Naive thymus-derived CD4-positive, alpha-beta T cell (primary cell): ENCODE data around the gene OOSP4A. TPM values are rescaled to one million over a fixed set of nuclear protein-coding genes. Genes with fewer than 3 reads are reported as not detected.

Source experiments
- ATAC-seq: fragments of 150-1000 bp; cut with Tn5 transposase; 2 replicates; pipeline ENCODE4 v1.10.0; 2021; ENCODE audit warnings: mild to moderate bottlenecking, moderate library complexity
- CTCF ChIA-PET: fragments of 350-600 bp; sonication (Branson Sonifier 250); formaldehyde crosslinking; loops from one replicate; lab custom pipeline; 2021; ENCODE audit warnings: antibody characterized with exemption; lab: Charles Lee
- POLR2A ChIA-PET: fragments of 350-600 bp; sonication (Branson Sonifier 250); formaldehyde crosslinking; loops from one replicate; lab custom pipeline; 2021; ENCODE audit warnings: antibody characterized with exemption, inconsistent platforms; lab: Charles Lee
- DNase-seq, 9 donors: peaks; one replicate each; pipeline versions ENCODE4 v3.0.0 to v3.0.0-alpha.2; 2020 to 2022; ENCODE audit warnings: mixed read lengths in 1 of 9
- H3K27ac ChIP-seq: one replicate; pipeline ENCODE4 v1.7.0; 2013; ENCODE audit warnings: mild to moderate bottlenecking, low read depth, low read length, moderate library complexity
- H3K27me3 ChIP-seq, 2 donors: one replicate each; pipeline ENCODE4 v1.7.0; 2013; ENCODE audit warnings: low read length in 2 of 2, mild to moderate bottlenecking in 2 of 2, moderate library complexity in 2 of 2; ENCODE audit not compliant: control insufficient read depth in 2 of 2, insufficient read depth in 2 of 2
- H3K36me3 ChIP-seq, 3 experiments: 1 replicate in 2 of 3; 2 replicates in 1 of 3; pipeline ENCODE4 v1.7.0; 2013; ENCODE audit warnings: low read length in 3 of 3, mild to moderate bottlenecking in 3 of 3, moderate library complexity in 1 of 3; ENCODE audit not compliant: insufficient read depth in 3 of 3, control insufficient read depth in 2 of 3
- H3K4me1 ChIP-seq, 2 donors: one replicate each; pipeline ENCODE4 v1.7.0; 2013; ENCODE audit warnings: low read length in 2 of 2, mild to moderate bottlenecking in 2 of 2, moderate library complexity in 1 of 2; ENCODE audit not compliant: control insufficient read depth in 2 of 2, insufficient read depth in 2 of 2
- H3K4me3 ChIP-seq: 2 replicates; pipeline ENCODE4 v1.7.0; 2013; ENCODE audit warnings: mild to moderate bottlenecking, low read length
- H3K9me3 ChIP-seq, 3 experiments: 1 replicate in 2 of 3; 2 replicates in 1 of 3; pipeline ENCODE4 v1.7.0; 2013; ENCODE audit warnings: low read length in 3 of 3; ENCODE audit not compliant: control insufficient read depth in 2 of 3
- H3K27ac Mint-ChIP-seq, 9 donors: one replicate each; pipeline ENCODE4 v1.8.0; 2020 to 2022; ENCODE audit warnings: mixed read lengths in 9 of 9, mild to moderate bottlenecking in 8 of 9, moderate library complexity in 5 of 9, inconsistent platforms in 2 of 9
- H3K27me3 Mint-ChIP-seq, 5 donors: one replicate each; pipeline ENCODE4 v1.8.0; 2021 to 2022; ENCODE audit warnings: mixed read lengths in 5 of 5, mild to moderate bottlenecking in 1 of 5
- H3K36me3 Mint-ChIP-seq, 5 donors: one replicate each; pipeline ENCODE4 v1.8.0; 2020 to 2022; ENCODE audit warnings: mixed read lengths in 5 of 5, mild to moderate bottlenecking in 3 of 5, inconsistent platforms in 1 of 5
- H3K4me1 Mint-ChIP-seq, 7 donors: one replicate each; pipeline ENCODE4 v1.8.0; 2020 to 2022; ENCODE audit warnings: mixed read lengths in 7 of 7, mild to moderate bottlenecking in 3 of 7, inconsistent platforms in 1 of 7
- H3K4me3 Mint-ChIP-seq, 10 donors: one replicate each; pipeline ENCODE4 v1.8.0; 2020 to 2022; ENCODE audit warnings: mild to moderate bottlenecking in 10 of 10, mixed read lengths in 10 of 10, moderate library complexity in 6 of 10, inconsistent platforms in 2 of 10
- H3K9me3 Mint-ChIP-seq, 11 donors: one replicate each; pipeline ENCODE4 v1.8.0; 2020 to 2022; ENCODE audit warnings: mixed read lengths in 11 of 11, mild to moderate bottlenecking in 4 of 11, inconsistent platforms in 1 of 11, moderate library complexity in 1 of 11
- intact Hi-C, 2 donors: fragments of 100-400 bp; cut with micrococcal nuclease; formaldehyde crosslinking; loops; one replicate each; pipeline ENCODE4 v1.15.1; 2023
- polyA plus RNA-seq, 2 donors: library from polyadenylated mRNA; unstranded; fragments of 300-500 nt; fragmentation: Illumina TruSeq; gene quantifications; one replicate each; pipeline ENCODE4 v1.2.3, GENCODE V29; 2021
- total RNA-seq, 6 experiments: library from RNA in 5 of 6; stranded (reverse) in 5 of 6; gene quantifications; 1 replicate in 5 of 6; 2 replicates in 1 of 6; pipeline ENCODE4 v1.2.3 and lab custom pipeline; 2021 to 2026

OOSP4A gene
- total and polyA plus RNA-seq, 7 experiments from 2014 or later = not detected

DNA sequence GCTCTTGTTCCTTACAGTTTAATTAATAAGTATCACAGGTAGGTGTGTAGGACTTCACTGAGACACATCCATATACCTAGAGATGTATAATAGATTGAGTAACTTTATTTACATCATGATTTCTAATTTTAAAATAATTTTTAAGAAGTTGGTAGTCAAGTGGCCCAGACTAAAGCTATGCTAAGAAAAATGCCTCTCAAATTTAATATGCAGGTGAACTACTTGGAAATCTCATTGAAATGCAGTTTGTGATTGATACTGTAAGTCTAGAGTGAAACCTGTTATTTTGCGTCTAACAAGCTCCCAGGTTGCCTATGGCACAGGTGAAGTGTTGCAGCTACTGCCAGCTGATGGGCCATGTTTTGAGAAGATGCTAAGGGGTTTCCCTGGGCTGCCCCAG is 53.0 kb downstream of the OOSP4A start, which contains the start of gene OOSP4B:
Gene OOSP4B (plus strand): TSS at position 301 of the 400 bp plus-strand sequence.
- Histone ChIP-seq H3K36me3 (no peaks in the 10 kb centered on the region), H3K27ac (no peak within 1 kb of the TSS), H3K4me1 (no peaks in the 10 kb centered on the region), H3K27me3 (no peaks in the 10 kb centered on the region), H3K4me3 (no peak within 1 kb of the TSS), H3K9me3 (no peaks in the 10 kb centered on the region)
- Mint-ChIP-seq H3K4me3 (no peak within 1 kb of the TSS), H3K36me3 (no peaks in the 10 kb centered on the region), H3K27ac (no peak within 1 kb of the TSS), H3K4me1 (peaks cover 0 to 1% (median 0%) of the 10 kb centered on the region in 7 donors), H3K9me3 (peaks cover 0 to 3% (median 0%) of the 10 kb centered on the region in 11 donors), H3K27me3 (peaks cover 0 to 10% (median 9%) of the 10 kb centered on the region in 5 donors)
- DNase-seq = no peak
- CTCF ChIA-PET = no interaction called here
- no peak for ATAC-seq
- POLR2A ChIA-PET = no interaction called here
- intact Hi-C loops = no loop called here

DNA sequence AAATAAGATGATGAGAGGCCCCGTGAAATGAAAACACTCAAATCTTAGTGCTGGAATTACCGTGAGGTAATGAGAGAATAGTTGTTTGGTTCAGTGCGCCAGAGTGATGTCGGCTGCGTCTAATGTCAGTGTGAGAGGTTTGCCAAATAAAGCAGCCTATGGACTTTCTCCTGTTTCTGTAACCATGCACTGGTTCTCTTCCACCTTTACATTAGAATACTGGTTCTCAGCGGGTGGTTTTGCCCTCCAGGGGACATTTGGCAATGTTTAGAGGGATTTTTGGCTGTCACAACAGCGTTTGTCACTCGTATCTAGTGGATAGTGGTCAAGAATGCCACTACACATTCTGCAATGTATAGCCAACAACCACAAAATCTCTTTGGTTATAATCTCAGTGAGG is 54.2 kb downstream of the OOSP4A start:
- intact Hi-C loops = no loop called here
- Histone ChIP-seq H3K4me3 (no peak overlapping the region), H3K27me3 (no peaks in the 10 kb centered on the region), H3K9me3 (no peaks in the 10 kb centered on the region), H3K36me3 (no peaks in the 10 kb centered on the region), H3K27ac (no peak overlapping the region), H3K4me1 (no peaks in the 10 kb centered on the region)
- peaks cover 0 to 15% (median 9%) of the 10 kb centered on the region in 5 donors for H3K27me3 Mint-ChIP-seq
- H3K4me3 Mint-ChIP-seq = no peak overlapping the region
- POLR2A ChIA-PET = no interaction called here
- no peaks in the 10 kb centered on the region for H3K36me3 Mint-ChIP-seq
- CTCF ChIA-PET = no interaction called here
- ATAC-seq (no peak), DNase-seq (no peak)
- H3K9me3 Mint-ChIP-seq = peaks cover 0 to 3% (median 0%) of the 10 kb centered on the region in 11 donors
- peaks cover 0 to 1% (median 0%) of the 10 kb centered on the region in 7 donors for H3K4me1 Mint-ChIP-seq
- no peak overlapping the region for H3K27ac Mint-ChIP-seq

Other genes with a start within 250 kb of the OOSP4A start
- gene STX3, start 208.7 kb upstream of the OOSP4A start, total RNA-seq = 10 to 100 TPM in 4 of 5 experiments, 1 to 10 TPM in 1; 9.0 to 67.4 (median 15.1) TPM
- 1 to 10 TPM; 3.5 to 4.2 TPM for gene STX3, start 208.7 kb upstream of the OOSP4A start, polyA plus RNA-seq
- gene MRPL16, start 153.3 kb upstream of the OOSP4A start, total RNA-seq = 10 to 100 TPM; 25.1 to 65.6 (median 35.2) TPM
- gene MRPL16, start 153.3 kb upstream of the OOSP4A start, polyA plus RNA-seq = 100 to 1,000 TPM in 1 of 2 donors, 10 to 100 TPM in 1; 79.5 to 108 TPM
- gene CBLIF, start 118.5 kb upstream of the OOSP4A start, total RNA-seq = not detected
- gene CBLIF, start 118.5 kb upstream of the OOSP4A start, polyA plus RNA-seq = not detected
- gene TCN1, start 97.5 kb upstream of the OOSP4A start, total RNA-seq = 1 to 10 TPM in 2 of 5 experiments, not detected in 3; 3.4 to 3.8 TPM
- gene TCN1, start 97.5 kb upstream of the OOSP4A start, polyA plus RNA-seq = not detected
- not detected for gene OOSP3, start 85.3 kb upstream of the OOSP4A start, total RNA-seq
- not detected for gene OOSP3, start 85.3 kb upstream of the OOSP4A start, polyA plus RNA-seq
- gene OOSP1, start 25.6 kb upstream of the OOSP4A start, total RNA-seq = not detected
- gene OOSP1, start 25.6 kb upstream of the OOSP4A start, polyA plus RNA-seq = not detected
- not detected for gene OOSP4B, start 53.1 kb downstream of the OOSP4A start, total RNA-seq
- not detected for gene OOSP4B, start 53.1 kb downstream of the OOSP4A start, polyA plus RNA-seq
- gene OOSP2, start 76.4 kb downstream of the OOSP4A start, total RNA-seq = not detected
- not detected for gene OOSP2, start 76.4 kb downstream of the OOSP4A start, polyA plus RNA-seq
- 1 to 10 TPM in 2 of 5 experiments, not detected in 3; 4.2 to 9.9 TPM for gene MS4A3, start 92.6 kb downstream of the OOSP4A start, total RNA-seq
- gene MS4A3, start 92.6 kb downstream of the OOSP4A start, polyA plus RNA-seq = not detected
- 1 to 10 TPM in 2 of 5 experiments, not detected in 3; 2.3 to 7.6 TPM for gene MS4A2, start 124.6 kb downstream of the OOSP4A start, total RNA-seq
- gene MS4A2, start 124.6 kb downstream of the OOSP4A start, polyA plus RNA-seq = not detected
- 100 to 1,000 TPM in 1 of 5 experiments, 10 to 100 TPM in 1, 1 to 10 TPM in 2, not detected in 1; 6.5 to 151 (median 11.5) TPM for gene MS4A6A, start 219.1 kb downstream of the OOSP4A start, total RNA-seq
- under 1 TPM; 0.28 to 0.82 TPM for gene MS4A6A, start 219.1 kb downstream of the OOSP4A start, polyA plus RNA-seq